HT-29 (cell line): ENCODE measurements around the gene ZNF425. TPM values are rescaled to one million over a fixed set of nuclear protein-coding genes. Genes with fewer than 3 reads are reported as not detected.
"Not testable (repeated sequence)": the region's sequence is repeated elsewhere in the genome, so short reads cannot be mapped to it uniquely, and the experiment has no call there.

Experiments
- DNase-seq: peaks from one replicate; pipeline ENCODE4 v3.0.0-alpha.2; 2015; ENCODE audit warnings: low spot score
- total RNA-seq: library from RNA; depleted of rRNA; stranded (reverse); fragments of >200 nt; shearing (Covaris generic); gene quantifications from 2 replicates; pipeline ENCODE4 v1.2.3, GENCODE V29; 2014

The ZNF425 gene
- total RNA-seq, 1 experiment from 2014 or later, result 1.2 TPM

GRCh38 chr7:149133028-149133710, 7.0 kb upstream of the ZNF425 start:
- DNase-seq, result no peak

GRCh38 chr7:149130572-149131198, 4.6 kb upstream of the ZNF425 start:
- DNase-seq, result no peak

GRCh38 chr7:149126662-149127266, 640 bp upstream of the ZNF425 start:
- DNase-seq, result no peak

GRCh38 chr7:149125189-149125862, 798 bp downstream of the ZNF425 start:
- DNase-seq, result peak; percentile 72

GRCh38 chr7:149109969-149110368, 16.2 kb downstream of the ZNF425 start:
- no peak for DNase-seq

- DNase-seq, result no peak
Measured at GRCh38 chr7:149104749-149105148, 21.4 kb downstream of the ZNF425 start.

GRCh38 chr7:149104214-149104613, 21.9 kb downstream of the ZNF425 start:
- no peak for DNase-seq

- no peak for DNase-seq
Measured at GRCh38 chr7:149103424-149103823, 22.7 kb downstream of the ZNF425 start.

GRCh38 chr7:149102666-149103065, 23.5 kb downstream of the ZNF425 start:
- DNase-seq, result no peak

- DNase-seq, result no peak
Measured at GRCh38 chr7:149100821-149101220, 25.3 kb downstream of the ZNF425 start.

GRCh38 chr7:149099058-149099457, 27.1 kb downstream of the ZNF425 start:
- no peak for DNase-seq

- DNase-seq, result no peak
Measured at GRCh38 chr7:149097088-149097487, 29.0 kb downstream of the ZNF425 start.

- no peak for DNase-seq
Measured at GRCh38 chr7:149093228-149093627, 32.9 kb downstream of the ZNF425 start.

- DNase-seq, result not testable (repeated sequence)
Measured at GRCh38 chr7:149092244-149092643, 33.9 kb downstream of the ZNF425 start.

- DNase-seq, result peak; percentile 97
Measured at GRCh38 chr7:149090397-149091195, 35.5 kb downstream of the ZNF425 start, which contains the start of gene ZNF786. ZNF786 (minus strand) TSS chr7:149090718; CDS start chr7:149090640, 78 bp downstream.

GRCh38 chr7:149087376-149087775, 38.7 kb downstream of the ZNF425 start:
- DNase-seq, result no peak

- no peak for DNase-seq
Measured at GRCh38 chr7:149085866-149086265, 40.3 kb downstream of the ZNF425 start.

- DNase-seq, result no peak
Measured at GRCh38 chr7:149084407-149084806, 41.7 kb downstream of the ZNF425 start.

GRCh38 chr7:149081914-149082313, 44.2 kb downstream of the ZNF425 start:
- no peak for DNase-seq

- no peak for DNase-seq
Measured at GRCh38 chr7:149077594-149077993, 48.5 kb downstream of the ZNF425 start.

GRCh38 chr7:149075286-149075685, 50.8 kb downstream of the ZNF425 start:
- DNase-seq, result no peak
